H9 (cell line): ENCODE measurements around the gene ZNF77. TPM values are rescaled to one million over a fixed set of nuclear protein-coding genes. Genes with fewer than 3 reads are reported as not detected.

Source experiments
- DNase-seq: peaks from one replicate; pipeline ENCODE4 v3.0.0-alpha.2; 2017
- H2AFZ ChIP-seq: one replicate; pipeline ENCODE4 v1.6.1; 2013; ENCODE audit warnings: mild to moderate bottlenecking, low read length, control low read depth, moderate library complexity
- H2AK5ac ChIP-seq: 2 replicates; pipeline ENCODE4 v1.6.1; 2013; ENCODE audit warnings: low read length, control low read depth, mixed read lengths; ENCODE audit not compliant: insufficient read length
- H2BK120ac ChIP-seq: one replicate; pipeline ENCODE4 v1.6.1; 2013; ENCODE audit warnings: low read depth, mild to moderate bottlenecking, low read length, control low read depth, inconsistent platforms; ENCODE audit not compliant: poor library complexity, severe bottlenecking
- H2BK12ac ChIP-seq: 2 replicates; pipeline ENCODE4 v1.6.1; 2013; ENCODE audit warnings: low read length, control low read depth, mixed read lengths, low read depth; ENCODE audit not compliant: insufficient read length
- H2BK15ac ChIP-seq: 2 replicates; pipeline ENCODE4 v1.6.1; 2013; ENCODE audit warnings: low read depth, low read length, control low read depth
- H2BK20ac ChIP-seq: one replicate; pipeline ENCODE4 v1.6.1; 2013; ENCODE audit warnings: low read depth, mild to moderate bottlenecking, low read length, control low read depth, inconsistent platforms; ENCODE audit not compliant: poor library complexity, severe bottlenecking
- H2BK5ac ChIP-seq: 2 replicates; pipeline ENCODE4 v1.6.1; 2013; ENCODE audit warnings: low read length, control low read depth, mixed read lengths; ENCODE audit not compliant: insufficient read length
- H3K14ac ChIP-seq: 2 replicates; pipeline ENCODE4 v1.6.1; 2013; ENCODE audit warnings: low read length, control low read depth; ENCODE audit not compliant: insufficient read depth
- H3K18ac ChIP-seq: 2 replicates; pipeline ENCODE4 v1.6.1; 2013; ENCODE audit warnings: low read depth, mild to moderate bottlenecking, mixed read lengths, low read length, control low read depth; ENCODE audit not compliant: insufficient read length
- H3K23ac ChIP-seq: 2 replicates; pipeline ENCODE4 v1.6.1; 2013; ENCODE audit warnings: low read length, control low read depth, mixed read lengths, low read depth; ENCODE audit not compliant: insufficient read length
- H3K23me2 ChIP-seq: 2 replicates; pipeline ENCODE4 v1.6.1; 2013; ENCODE audit warnings: low read depth, mild to moderate bottlenecking, mixed read lengths, low read length, control low read depth; ENCODE audit not compliant: insufficient read length, poor library complexity, severe bottlenecking
- H3K27ac ChIP-seq: 2 replicates; pipeline ENCODE4 v1.5.1; 2013; ENCODE audit warnings: low read length, control low read depth, mixed read lengths, low read depth; ENCODE audit not compliant: insufficient read length
- H3K27me3 ChIP-seq: 2 replicates; pipeline ENCODE4 v1.6.1; 2013; ENCODE audit warnings: low read length, control low read depth, inconsistent platforms; ENCODE audit not compliant: insufficient read depth
- H3K4ac ChIP-seq: 2 replicates; pipeline ENCODE4 v1.6.1; 2013; ENCODE audit warnings: low read depth, mild to moderate bottlenecking, control low read depth, inconsistent platforms, low read length, moderate library complexity
- H3K4me1 ChIP-seq: 2 replicates; pipeline ENCODE4 v1.6.1; 2013; ENCODE audit warnings: low read length, control low read depth, inconsistent platforms; ENCODE audit not compliant: insufficient read depth
- H3K4me2 ChIP-seq: 2 replicates; pipeline ENCODE4 v1.6.1; 2013; ENCODE audit warnings: low read length, control low read depth, mixed read lengths; ENCODE audit not compliant: insufficient read length, insufficient read depth
- H3K56ac ChIP-seq: 2 replicates; pipeline ENCODE4 v1.6.1; 2013; ENCODE audit warnings: low read depth, mild to moderate bottlenecking, mixed read lengths, low read length, control low read depth; ENCODE audit not compliant: insufficient read length
- H3K79me1 ChIP-seq: 2 replicates; pipeline ENCODE4 v1.6.1; 2013; ENCODE audit warnings: low read depth, mild to moderate bottlenecking, moderate library complexity, low read length, control low read depth, inconsistent platforms; ENCODE audit not compliant: insufficient read depth, poor library complexity, severe bottlenecking
- H3K79me2 ChIP-seq: 2 replicates; pipeline ENCODE4 v1.6.1; 2013; ENCODE audit warnings: low read length, control low read depth, inconsistent platforms; ENCODE audit not compliant: insufficient read depth
- H3K9ac ChIP-seq: 2 replicates; pipeline ENCODE4 v1.6.1; 2013; ENCODE audit warnings: low read length, control low read depth, mixed read lengths; ENCODE audit not compliant: insufficient read length; ENCODE audit errors: extremely low read depth
- H3K9me3 ChIP-seq: one replicate; pipeline ENCODE4 v1.6.1; 2013; ENCODE audit warnings: low read depth, low read length, inconsistent platforms; ENCODE audit not compliant: control insufficient read depth
- H3T11ph ChIP-seq: one replicate; pipeline ENCODE4 v1.6.1; 2013; ENCODE audit warnings: mild to moderate bottlenecking, low read length, control low read depth, inconsistent platforms
- H4K20me1 ChIP-seq: one replicate; pipeline ENCODE4 v1.6.1; 2013; ENCODE audit not compliant: control insufficient read depth, insufficient read length, insufficient read depth
- H4K5ac ChIP-seq: 2 replicates; pipeline ENCODE4 v1.6.1; 2013; ENCODE audit warnings: low read depth, mild to moderate bottlenecking, mixed read lengths, low read length, control low read depth; ENCODE audit not compliant: insufficient read length
- H4K8ac ChIP-seq: replicated peaks from 2 replicates; pipeline ENCODE4 v1.6.1; 2013; ENCODE audit warnings: low read length, control low read depth, mixed read lengths, low read depth; ENCODE audit not compliant: insufficient read length
- H4K91ac ChIP-seq: 2 replicates; pipeline ENCODE4 v1.6.1; 2013; ENCODE audit warnings: low read depth, mild to moderate bottlenecking, moderate library complexity, mixed read lengths, low read length, control low read depth; ENCODE audit not compliant: insufficient read length
- H3K27ac Mint-ChIP-seq, 3 experiments: 2 replicates in 2 of 3; 3 replicates in 1 of 3; pipeline ENCODE4 v1.8.0; 2020 to 2021; ENCODE audit warnings: mixed read lengths in 3 of 3, mild to moderate bottlenecking in 1 of 3, moderate library complexity in 1 of 3
- H3K27me3 Mint-ChIP-seq: 2 replicates; pipeline ENCODE4 v1.8.0; 2021; ENCODE audit warnings: low read depth, mild to moderate bottlenecking, moderate library complexity, mixed read lengths
- H3K36me3 Mint-ChIP-seq, 3 experiments: 2 replicates in 2 of 3; 3 replicates in 1 of 3; pipeline ENCODE4 v1.8.0; 2020 to 2021; ENCODE audit warnings: low read depth in 3 of 3, mixed read lengths in 3 of 3; ENCODE audit not compliant: insufficient read depth in 1 of 3
- H3K4me1 Mint-ChIP-seq, 2 experiments: 2 replicates each; pipeline ENCODE4 v1.8.0; 2020; ENCODE audit warnings: mixed read lengths in 2 of 2
- H3K4me3 Mint-ChIP-seq, 2 experiments: 2 replicates in 1 of 2; 3 replicates in 1 of 2; pipeline ENCODE4 v1.8.0; 2020 to 2021; ENCODE audit warnings: mild to moderate bottlenecking in 2 of 2, mixed read lengths in 2 of 2, moderate library complexity in 1 of 2
- H3K9me3 Mint-ChIP-seq, 2 experiments: 2 replicates in 1 of 2; 3 replicates in 1 of 2; pipeline ENCODE4 v1.8.0; 2020; ENCODE audit warnings: mild to moderate bottlenecking in 2 of 2, mixed read lengths in 2 of 2, moderate library complexity in 1 of 2
- WGBS: extraction: QIAGEN DNeasy Blood & Tissue Kit; methylation state at CpG from one replicate; pipeline ENCODE4 v1.1.7; 2013; ENCODE audit warnings: missing lambda C conversion rate, low lambda C conversion rate, mixed read lengths; ENCODE audit not compliant: insufficient read length; ENCODE audit errors: extremely low coverage; 5-methylcytosine and 5-hydroxymethylcytosine counted together
- total RNA-seq: library from RNA; stranded (reverse); gene quantifications from 2 replicates; pipeline ENCODE4 v1.2.1, GENCODE V29; 2021
- TF ChIP-seq, protein P1 (sequence below): fragments of 200-600 bp; sonication (generic); conservative IDR thresholded peaks from 3 replicates; pipeline ENCODE4 v1.8.0; 2021; ENCODE audit warnings: antibody characterized with exemption, mild to moderate bottlenecking

ZNF77 gene
- total RNA-seq, 1 experiment from 2014 or later: 4.6 TPM

DNA sequence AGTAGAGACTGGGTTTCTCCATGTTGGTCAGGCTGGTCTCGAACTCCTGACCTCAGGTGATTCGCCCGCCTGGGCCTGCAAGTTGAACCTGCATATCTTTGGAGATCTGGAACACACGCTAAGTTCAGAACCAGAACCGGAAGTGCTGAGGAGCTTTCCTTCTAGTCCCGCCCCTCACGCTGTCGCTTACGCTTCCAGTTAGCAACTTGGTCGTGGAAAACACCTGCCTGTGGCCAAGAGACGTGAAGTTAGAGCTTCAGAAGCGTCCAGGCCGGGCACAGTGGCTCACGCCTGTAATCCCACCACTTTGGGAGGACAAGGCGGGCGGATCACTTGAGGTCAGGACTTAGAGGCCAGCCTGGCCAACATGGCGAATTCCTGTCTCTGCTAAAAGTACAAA is 59.0 kb downstream of the ZNF77 start:
- Histone ChIP-seq H2BK120ac (no peak overlapping the region), H3K56ac (no peak overlapping the region), H2AK5ac (no peak overlapping the region), H3K27me3 (no peaks in the 10 kb centered on the region), H3K9me3 (no peaks in the 10 kb centered on the region), H4K8ac (no peak overlapping the region), H3K9ac (no peak overlapping the region), H2BK15ac (no peak overlapping the region), H4K20me1 (no peaks in the 10 kb centered on the region), H2BK12ac (no peak overlapping the region), H3K27ac (no peak overlapping the region), H2BK5ac (no peak overlapping the region), H3K4ac (no peak overlapping the region), H3K23me2 (no peaks in the 10 kb centered on the region), H3K4me1 (no peaks in the 10 kb centered on the region; the same call in 1 of the 2 replicates), H3K18ac (no peak overlapping the region), H2AFZ (no peak overlapping the region), H3K4me2 (no peak overlapping the region), H3K79me2 (no peaks in the 10 kb centered on the region), H3T11ph (no peak overlapping the region), H4K91ac (no peak overlapping the region), H4K5ac (no peak overlapping the region), H3K23ac (no peak overlapping the region), H2BK20ac (no peak overlapping the region), H3K14ac (no peak overlapping the region), H3K79me1 (no peaks in the 10 kb centered on the region)
- no peak overlapping the region for H3K27ac Mint-ChIP-seq
- peaks cover 7 to 8% of the 10 kb centered on the region in 2 experiments for H3K4me1 Mint-ChIP-seq
- TF ChIP-seq, protein P1, sequence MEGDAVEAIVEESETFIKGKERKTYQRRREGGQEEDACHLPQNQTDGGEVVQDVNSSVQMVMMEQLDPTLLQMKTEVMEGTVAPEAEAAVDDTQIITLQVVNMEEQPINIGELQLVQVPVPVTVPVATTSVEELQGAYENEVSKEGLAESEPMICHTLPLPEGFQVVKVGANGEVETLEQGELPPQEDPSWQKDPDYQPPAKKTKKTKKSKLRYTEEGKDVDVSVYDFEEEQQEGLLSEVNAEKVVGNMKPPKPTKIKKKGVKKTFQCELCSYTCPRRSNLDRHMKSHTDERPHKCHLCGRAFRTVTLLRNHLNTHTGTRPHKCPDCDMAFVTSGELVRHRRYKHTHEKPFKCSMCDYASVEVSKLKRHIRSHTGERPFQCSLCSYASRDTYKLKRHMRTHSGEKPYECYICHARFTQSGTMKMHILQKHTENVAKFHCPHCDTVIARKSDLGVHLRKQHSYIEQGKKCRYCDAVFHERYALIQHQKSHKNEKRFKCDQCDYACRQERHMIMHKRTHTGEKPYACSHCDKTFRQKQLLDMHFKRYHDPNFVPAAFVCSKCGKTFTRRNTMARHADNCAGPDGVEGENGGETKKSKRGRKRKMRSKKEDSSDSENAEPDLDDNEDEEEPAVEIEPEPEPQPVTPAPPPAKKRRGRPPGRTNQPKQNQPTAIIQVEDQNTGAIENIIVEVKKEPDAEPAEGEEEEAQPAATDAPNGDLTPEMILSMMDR: no peak
- H3K27me3 Mint-ChIP-seq: peaks cover 7% of the 10 kb centered on the region
- H3K4me3 Mint-ChIP-seq: no peak overlapping the region
- DNase-seq: no peak
- WGBS: no CpG with 5 or more reads among the region's 17 CpGs
- H3K9me3 Mint-ChIP-seq: peaks cover 22 to 26% of the 10 kb centered on the region in 2 experiments
- no peaks in the 10 kb centered on the region; a peak in 1 of 7 replicates for H3K36me3 Mint-ChIP-seq
